RWPE1 (cell line): ENCODE results near the gene CACTIN.

Source experiments
- CTCF ChIA-PET: fragments of 350-600 bp; sonication (Branson Sonifier 250); formaldehyde crosslinking; extraction: SDS; loops from one replicate; lab custom pipeline; 2021; lab: Yijun Ruan, JAX
- POLR2A ChIA-PET: fragments of 400-600 bp; formaldehyde crosslinking; extraction: SDS; loops from one replicate; lab custom pipeline; 2020; ENCODE audit warnings: antibody characterized with exemption; ENCODE audit not compliant: low non-redundant PET; lab: Yijun Ruan, JAX
- DNase-seq: peaks from one replicate; pipeline ENCODE4 v3.0.0; 2012; ENCODE audit warnings: low spot score
- H3K27ac ChIP-seq: fragments of 450-650 bp; 2 replicates; pipeline ENCODE4 v1.5.1; 2017
- TF ChIP-seq, protein P1 (sequence below): fragments of 450-650 bp; conservative IDR thresholded peaks from 2 replicates; pipeline ENCODE4 v1.5.1; 2017; ENCODE audit warnings: low read depth, mild to moderate bottlenecking

The CACTIN gene

DNA sequence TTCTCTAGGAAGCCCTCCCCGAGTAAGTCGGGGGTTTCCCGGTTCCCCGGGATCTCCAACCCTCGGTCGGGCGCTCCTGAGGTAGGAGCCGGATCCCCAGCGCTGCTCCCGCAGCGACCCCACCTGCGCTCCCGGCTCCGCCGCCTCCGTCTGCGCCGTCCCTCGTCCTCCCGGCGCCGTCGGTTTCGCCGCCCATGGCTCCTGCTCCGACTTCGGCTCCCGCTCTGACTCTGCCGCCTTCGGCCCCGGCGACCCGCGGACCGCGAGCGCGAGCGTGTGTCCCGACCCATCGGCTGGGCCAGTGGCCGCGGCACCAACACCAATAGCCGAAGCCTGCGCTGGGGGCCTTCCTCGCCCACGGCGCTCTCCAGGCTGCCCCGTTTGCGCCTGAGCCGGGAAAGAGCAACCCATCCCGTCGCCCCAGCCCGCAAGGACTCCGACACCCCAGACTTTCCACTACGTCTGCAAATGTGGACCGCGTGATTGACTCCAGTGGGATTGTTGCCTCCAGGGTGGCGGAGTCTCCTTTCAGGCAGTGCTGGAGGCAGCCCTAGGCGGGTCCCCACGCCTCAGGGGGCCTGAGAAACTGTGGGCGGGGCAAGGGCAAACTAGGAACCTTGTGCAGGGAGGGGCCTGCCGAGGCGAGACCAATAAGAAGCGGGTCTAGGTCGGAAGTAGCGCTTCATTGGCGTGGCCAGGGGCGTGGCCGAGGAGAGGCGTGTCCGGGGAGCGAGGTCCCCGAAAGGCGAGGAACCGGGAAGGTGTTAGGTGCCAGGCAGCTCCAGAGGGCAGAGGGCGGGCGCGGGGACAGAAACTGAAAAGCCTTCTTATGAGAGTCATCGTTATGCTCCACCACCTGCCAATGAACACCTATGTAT lies at the start of gene CACTIN:
Gene CACTIN, minus strand, starts transcription at position 318 of the 878 bp plus-strand sequence. Its CDS starts 28 bp downstream, at position 290.
- POLR2A ChIA-PET = interaction anchor here (0.5 to 0.7 kb wide), 2 partner anchors 267 to 312 kb away, joined by 3 to 8 read pairs; no protein-coding TSS in a partner anchor
- H3K27ac ChIP-seq = peak within 1 kb of the TSS; percentile 92
- TF ChIP-seq, protein P1, sequence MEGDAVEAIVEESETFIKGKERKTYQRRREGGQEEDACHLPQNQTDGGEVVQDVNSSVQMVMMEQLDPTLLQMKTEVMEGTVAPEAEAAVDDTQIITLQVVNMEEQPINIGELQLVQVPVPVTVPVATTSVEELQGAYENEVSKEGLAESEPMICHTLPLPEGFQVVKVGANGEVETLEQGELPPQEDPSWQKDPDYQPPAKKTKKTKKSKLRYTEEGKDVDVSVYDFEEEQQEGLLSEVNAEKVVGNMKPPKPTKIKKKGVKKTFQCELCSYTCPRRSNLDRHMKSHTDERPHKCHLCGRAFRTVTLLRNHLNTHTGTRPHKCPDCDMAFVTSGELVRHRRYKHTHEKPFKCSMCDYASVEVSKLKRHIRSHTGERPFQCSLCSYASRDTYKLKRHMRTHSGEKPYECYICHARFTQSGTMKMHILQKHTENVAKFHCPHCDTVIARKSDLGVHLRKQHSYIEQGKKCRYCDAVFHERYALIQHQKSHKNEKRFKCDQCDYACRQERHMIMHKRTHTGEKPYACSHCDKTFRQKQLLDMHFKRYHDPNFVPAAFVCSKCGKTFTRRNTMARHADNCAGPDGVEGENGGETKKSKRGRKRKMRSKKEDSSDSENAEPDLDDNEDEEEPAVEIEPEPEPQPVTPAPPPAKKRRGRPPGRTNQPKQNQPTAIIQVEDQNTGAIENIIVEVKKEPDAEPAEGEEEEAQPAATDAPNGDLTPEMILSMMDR = no peak
- CTCF ChIA-PET = no interaction called here
- DNase-seq = peak; percentile 100

DNA sequence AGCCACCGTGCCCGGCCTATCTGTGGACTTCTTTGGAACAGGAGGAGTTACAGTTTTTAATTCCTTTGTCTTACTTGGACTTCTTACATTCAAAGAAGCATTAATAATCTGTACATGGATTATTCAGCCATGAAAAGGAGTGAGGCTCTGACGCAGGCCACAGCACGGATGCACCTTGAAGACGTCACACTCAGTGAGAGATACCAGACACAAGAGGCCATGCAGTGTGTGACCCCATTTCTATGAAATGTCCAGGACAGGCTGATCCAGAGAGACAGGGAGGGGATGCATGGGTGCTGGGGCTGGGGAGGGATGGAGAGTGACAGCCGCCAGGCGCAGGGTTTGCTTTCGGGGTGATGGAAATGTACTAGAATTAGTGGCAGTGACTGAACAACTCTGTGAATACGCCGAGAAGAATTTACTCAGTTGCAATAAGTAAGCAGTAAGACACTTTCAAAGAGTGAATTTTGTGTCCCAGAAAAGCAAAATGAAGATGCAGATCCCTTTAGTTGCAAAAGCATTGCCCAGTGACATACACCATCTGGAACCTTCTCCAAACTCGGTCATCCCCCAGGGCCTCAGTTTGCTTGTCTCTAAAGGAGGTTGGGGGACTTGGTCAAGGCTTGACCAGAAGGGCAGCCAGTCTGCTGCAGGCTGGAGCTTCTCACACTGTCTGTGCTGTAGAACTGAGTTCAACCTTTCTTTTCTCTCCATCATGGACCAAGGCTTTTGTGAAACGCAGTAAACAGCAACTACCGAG lies 48.4 kb upstream of the CACTIN start:
- ChIA-PET CTCF (no interaction called here), POLR2A (no interaction called here)
- no peak overlapping the region for H3K27ac ChIP-seq
- DNase-seq = no peak
- TF ChIP-seq, protein P1 = no peak

DNA sequence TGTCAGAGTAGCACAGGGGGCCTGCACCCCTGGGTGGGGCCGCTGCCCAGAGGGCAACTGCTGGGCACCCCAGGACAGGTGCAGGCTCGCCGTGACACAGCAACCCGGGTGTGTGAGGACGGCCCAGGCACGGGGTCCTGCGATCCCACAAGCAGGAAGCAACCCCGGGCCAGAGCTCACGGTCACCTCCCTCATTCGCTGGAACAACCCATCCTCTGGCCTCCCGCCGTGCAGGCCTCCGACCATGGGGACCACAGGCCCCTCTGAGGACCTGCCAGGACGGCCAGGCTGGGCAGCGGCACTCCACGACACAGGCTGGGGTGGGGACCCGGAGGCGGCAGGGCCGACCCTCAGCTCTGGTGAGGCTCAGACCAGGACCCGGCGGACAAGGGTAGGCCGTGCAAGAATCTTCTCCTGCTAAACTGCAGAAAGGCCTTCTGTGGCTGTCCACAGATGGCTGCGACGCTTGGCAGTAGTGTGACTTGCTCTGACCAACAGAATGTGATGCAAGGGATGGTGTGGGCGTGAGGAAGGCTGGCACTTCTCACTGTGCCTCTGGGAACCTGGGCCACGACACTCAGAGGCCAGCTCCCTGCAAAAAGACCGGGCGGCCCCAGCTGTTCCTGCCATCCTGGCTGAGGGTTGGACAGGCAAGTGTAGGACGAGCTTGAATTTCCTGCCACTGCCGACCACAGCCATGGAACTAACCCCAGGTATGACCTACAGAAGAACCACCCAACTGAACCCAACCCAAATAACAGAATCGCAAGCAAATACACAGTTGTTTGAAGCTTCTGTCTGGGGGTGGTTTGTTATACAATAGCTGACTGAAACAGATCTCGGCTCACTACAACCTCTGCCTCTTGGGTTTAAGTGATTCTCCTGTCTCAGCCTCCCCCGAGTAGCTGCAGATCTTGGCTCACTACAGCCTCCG lies 47.2 kb upstream of the CACTIN start:
- POLR2A ChIA-PET = no interaction called here
- DNase-seq = no peak
- H3K27ac ChIP-seq = no peak overlapping the region
- TF ChIP-seq, protein P1 = no peak
- CTCF ChIA-PET = interaction anchor here (0.5 kb wide), 1 partner anchor 34 kb away, joined by 8 read pairs; no protein-coding TSS in a partner anchor

DNA sequence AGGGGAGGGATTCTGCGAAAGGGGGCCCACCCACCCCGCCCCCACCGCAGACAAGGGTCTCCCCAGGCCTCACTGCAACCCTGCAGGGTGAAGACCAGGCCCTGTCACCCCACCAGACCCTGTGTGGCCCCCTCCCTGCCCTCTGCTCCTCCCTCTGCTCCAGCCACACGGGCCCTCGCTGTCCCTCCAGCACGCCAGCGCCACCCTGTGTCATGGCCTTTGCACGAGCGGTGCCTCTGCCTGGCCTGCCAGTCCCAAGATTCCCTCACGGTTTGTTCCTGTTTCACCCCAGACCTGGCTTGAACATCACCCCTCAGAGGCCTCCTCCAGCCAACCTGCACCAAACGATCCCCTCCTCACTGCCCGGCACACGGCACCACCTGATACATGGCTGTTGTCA lies 46.4 kb upstream of the CACTIN start:
- TF ChIP-seq, protein P1 = no peak
- ChIA-PET POLR2A (no interaction called here), CTCF (no interaction called here)
- no peak overlapping the region for H3K27ac ChIP-seq
- no peak for DNase-seq

DNA sequence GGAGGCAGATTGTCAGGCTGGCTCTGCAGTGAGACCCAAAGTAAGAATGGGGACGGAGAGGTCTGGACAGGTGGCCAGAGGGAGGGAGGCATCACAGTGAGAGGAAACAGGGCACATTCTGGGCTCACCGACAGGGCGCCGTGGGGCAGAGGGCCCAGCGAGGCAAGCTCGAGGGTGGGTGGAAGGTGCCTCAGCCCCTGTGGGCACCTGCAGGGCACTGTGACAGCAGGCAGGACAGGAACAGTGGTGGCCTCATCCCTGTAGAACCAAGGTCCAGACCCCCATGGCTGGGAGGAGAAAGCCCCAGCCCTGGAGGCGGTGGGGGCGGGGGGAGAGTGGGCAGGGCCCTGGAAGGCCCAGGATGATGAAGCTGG lies 46.0 kb upstream of the CACTIN start:
- no peak overlapping the region for H3K27ac ChIP-seq
- DNase-seq = no peak
- TF ChIP-seq, protein P1 = no peak
- POLR2A ChIA-PET = no interaction called here
- CTCF ChIA-PET = no interaction called here
